ENCODE data around the gene COMMD10. TPM values are rescaled to one million over a fixed set of nuclear protein-coding genes. Genes with fewer than 3 reads are reported as not detected.

Gene COMMD10
- total and polyA plus RNA-seq, 2 donors (not counting 1 experiment from before 2014, with no cell fraction given): 19.8 to 48.7 TPM

GRCh38 chr5:116152169-116152568, 67.3 kb downstream of the COMMD10 start:
- Histone ChIP-seq H3K27me3 (replicated peaks in 1 of 4; ENCODE audit: control extremely low read depth in 1 of 4, control insufficient read depth in 3 of 4, insufficient read depth in 4 of 4, low read length in 3 of 4) (no peaks in the 10 kb centered on the region), H3K36me3 (replicated peaks in 1 of 2; ENCODE audit: control extremely low read depth in 1 of 2, control insufficient read depth in 1 of 2, extremely low read depth in 1 of 2, insufficient read depth in 2 of 2, low read length in 1 of 2) (no peaks in the 10 kb centered on the region)

GRCh38 chr5:116153687-116154174, 68.9 kb downstream of the COMMD10 start:
- H3K27ac ChIP-seq (ENCODE audit: low read length in 2 of 2): no peak overlapping the region
- no peaks in the 10 kb centered on the region for H3K27me3 ChIP-seq (replicated peaks in 1 of 4; ENCODE audit: control extremely low read depth in 1 of 4, control insufficient read depth in 3 of 4, insufficient read depth in 4 of 4, low read length in 3 of 4)
- H3K4me3 ChIP-seq (ENCODE audit: control extremely low read depth in 1 of 5, extremely low read depth in 1 of 5, insufficient read depth in 1 of 5, low read depth in 2 of 5, low read length in 4 of 5): no peak overlapping the region
- H3K9me3 ChIP-seq (ENCODE audit: control extremely low read depth in 1 of 3, control insufficient read depth in 2 of 3, insufficient read depth in 1 of 3, low read length in 2 of 3): no peaks in the 10 kb centered on the region
- no peak for DNase-seq
- H3K36me3 ChIP-seq (replicated peaks in 1 of 2; ENCODE audit: control extremely low read depth in 1 of 2, control insufficient read depth in 1 of 2, extremely low read depth in 1 of 2, insufficient read depth in 2 of 2, low read length in 1 of 2): no peaks in the 10 kb centered on the region
- H3K9me3 Mint-ChIP-seq (ENCODE audit: insufficient read depth): no peaks in the 10 kb centered on the region
- peaks cover 15% of the 10 kb centered on the region for H3K4me1 Mint-ChIP-seq
- no peaks in the 10 kb centered on the region for H4K20me1 ChIP-seq (ENCODE audit: control insufficient read depth, insufficient read depth, low read length, poor library complexity, severe bottlenecking)
- peaks cover 0 to 3% of the 10 kb centered on the region in 2 donors for H3K4me1 ChIP-seq (ENCODE audit: control insufficient read depth in 2 of 2, insufficient read depth in 2 of 2, low read length in 2 of 2)
- ChIA-PET CTCF (interaction anchor here (0.7 to 1.3 kb wide), 2 partner anchors 15 to 958 kb away, joined by 3 to 5 read pairs; no protein-coding TSS in a partner anchor), POLR2A (interaction anchor here (0.7 kb wide), 1 partner anchor 457 kb away, joined by 4 read pairs; no protein-coding TSS in a partner anchor)
- H3K4me3 Mint-ChIP-seq: no peak overlapping the region
- ATAC-seq (ENCODE audit: low read depth): no peak
- H3K79me2 ChIP-seq (ENCODE audit: control insufficient read depth, insufficient read depth, low read length): no peaks in the 10 kb centered on the region
- H3K27ac Mint-ChIP-seq: no peak overlapping the region
- no peak overlapping the region for H2AFZ ChIP-seq (ENCODE audit: insufficient read depth, low read depth, low read length, poor library complexity, severe bottlenecking)
- H3K27me3 Mint-ChIP-seq: no peaks in the 10 kb centered on the region
- no peak overlapping the region for H3K9ac ChIP-seq (ENCODE audit: low read length)
- no peak overlapping the region for H3K4me2 ChIP-seq (replicated peaks; ENCODE audit: low read depth, low read length, poor library complexity, severe bottlenecking)
- no CpG with 5 or more reads among the region's 2 CpGs for WGBS (ENCODE audit: insufficient coverage)
- no peak for TF ChIP-seq CTCF (IDR thresholded peaks at IDR 0.05)
- TF ChIP-seq EZH2 (IDR thresholded peaks at IDR 0.05; ENCODE audit: borderline replicate concordance, insufficient read depth, low read depth, low read length, poor library complexity, severe bottlenecking): no peak
- intact Hi-C loops (cut with micrococcal nuclease): no loop called here

More at GRCh38 chr5:116152169-116152568, 67.3 kb downstream of the COMMD10 start:
- Histone ChIP-seq H2AFZ (ENCODE audit: insufficient read depth, low read depth, low read length, poor library complexity, severe bottlenecking) (no peak overlapping the region), H3K4me2 (replicated peaks; ENCODE audit: low read depth, low read length, poor library complexity, severe bottlenecking) (no peak overlapping the region), H3K4me1 (ENCODE audit: control insufficient read depth in 2 of 2, insufficient read depth in 2 of 2, low read length in 2 of 2) (peaks cover 0 to 3% of the 10 kb centered on the region in 2 donors), H4K20me1 (ENCODE audit: control insufficient read depth, insufficient read depth, low read length, poor library complexity, severe bottlenecking) (no peaks in the 10 kb centered on the region), H3K9ac (ENCODE audit: low read length) (no peak overlapping the region), H3K4me3 (ENCODE audit: control extremely low read depth in 1 of 5, extremely low read depth in 1 of 5, insufficient read depth in 1 of 5, low read depth in 2 of 5, low read length in 4 of 5) (no peak overlapping the region), H3K9me3 (ENCODE audit: control extremely low read depth in 1 of 3, control insufficient read depth in 2 of 3, insufficient read depth in 1 of 3, low read length in 2 of 3) (no peaks in the 10 kb centered on the region), H3K27ac (ENCODE audit: low read length in 2 of 2) (no peak overlapping the region), H3K79me2 (ENCODE audit: control insufficient read depth, insufficient read depth, low read length) (peaks cover 4% of the 10 kb centered on the region)
- peaks cover 10% of the 10 kb centered on the region for H3K4me1 Mint-ChIP-seq
- no peaks in the 10 kb centered on the region for H3K9me3 Mint-ChIP-seq (ENCODE audit: insufficient read depth)
- no peaks in the 10 kb centered on the region for H3K27me3 Mint-ChIP-seq
- CTCF ChIA-PET: no interaction called here
- TF ChIP-seq CTCF (IDR thresholded peaks at IDR 0.05) (no peak), EZH2 (IDR thresholded peaks at IDR 0.05; ENCODE audit: borderline replicate concordance, insufficient read depth, low read depth, low read length, poor library complexity, severe bottlenecking) (no peak)
- ATAC-seq (ENCODE audit: low read depth): no peak
- POLR2A ChIA-PET: no interaction called here
- no peak overlapping the region for H3K27ac Mint-ChIP-seq
- H3K4me3 Mint-ChIP-seq: no peak overlapping the region
- intact Hi-C loops (cut with micrococcal nuclease): no loop called here
- DNase-seq: no peak
